HepG2 (cell line): ENCODE data around the gene FSCN2. TPM values are rescaled to one million over a fixed set of nuclear protein-coding genes. Genes with fewer than 3 reads are reported as not detected.
A peak's percentile ranks its signal among the peaks of the same experiment; 100 is the strongest.

Source experiments
- CENPT ChIP-seq: sonication (generic); formaldehyde crosslinking; IDR thresholded peaks from 2 replicates; pipeline ENCODE4 v1.8.0; 2022; ENCODE audit warnings: low read depth, mild to moderate bottlenecking, moderate library complexity, missing genetic modification reagents
- FOXJ3 ChIP-seq: sonication (generic); formaldehyde crosslinking; IDR thresholded peaks from 2 replicates; pipeline ENCODE4 v1.4.0; 2020; ENCODE audit warnings: missing genetic modification reagents, mild to moderate bottlenecking, borderline replicate concordance
- GTF2F1 ChIP-seq: fragments of 150-350 bp; IDR thresholded peaks from 2 replicates; pipeline ENCODE4 v1.6.1; 2014; ENCODE audit warnings: low read length
- HOXA3 ChIP-seq: sonication (generic); formaldehyde crosslinking; IDR thresholded peaks from 2 replicates; pipeline ENCODE4 v1.5.0; 2020; ENCODE audit warnings: missing genetic modification reagents
- NAIF1 ChIP-seq: sonication (generic); formaldehyde crosslinking; IDR thresholded peaks from 2 replicates; pipeline ENCODE4 v1.5.0; 2020; ENCODE audit warnings: mild to moderate bottlenecking, missing genetic modification reagents, borderline replicate concordance
- THAP11 ChIP-seq: IDR thresholded peaks from 2 replicates; pipeline ENCODE4 v1.6.1; 2016; ENCODE audit warnings: missing biosample characterization, missing genetic modification reagents
- YEATS2 ChIP-seq: sonication (generic); formaldehyde crosslinking; IDR thresholded peaks from 2 replicates; pipeline ENCODE4 v1.4.0; 2020; ENCODE audit warnings: missing genetic modification reagents, borderline replicate concordance
- ZNF24 ChIP-seq: fragments of 450-650 bp; IDR thresholded peaks from 2 replicates; pipeline ENCODE4 v1.6.1; 2017; ENCODE audit warnings: antibody characterized with exemption, mild to moderate bottlenecking
- ZNF558 ChIP-seq: sonication (generic); formaldehyde crosslinking; IDR thresholded peaks from 2 replicates; pipeline ENCODE4 v1.9.0; 2022; ENCODE audit warnings: mild to moderate bottlenecking, missing genetic modification reagents, borderline replicate concordance
- ZNF607 ChIP-seq: sonication (generic); formaldehyde crosslinking; IDR thresholded peaks from 2 replicates; pipeline ENCODE4 v1.5.1; 2020; ENCODE audit warnings: missing genetic modification reagents, mild to moderate bottlenecking, borderline replicate concordance
- ZNF670 ChIP-seq: sonication (generic); formaldehyde crosslinking; IDR thresholded peaks from 2 replicates; pipeline ENCODE4 v1.8.0; 2022; ENCODE audit warnings: mild to moderate bottlenecking, missing genetic modification reagents, borderline replicate concordance
- ZNF678 ChIP-seq: sonication (generic); formaldehyde crosslinking; IDR thresholded peaks from 2 replicates; pipeline ENCODE4 v1.4.0; 2020; ENCODE audit warnings: mild to moderate bottlenecking, missing genetic modification reagents
- ZSCAN29 ChIP-seq: sonication (generic); formaldehyde crosslinking; conservative IDR thresholded peaks from 2 replicates; pipeline ENCODE4 v1.4.0; 2020; ENCODE audit warnings: mild to moderate bottlenecking, missing genetic modification reagents
- polyA plus RNA-seq, 8 experiments: library from polyadenylated mRNA; depleted of rRNA in 3 of 8; stranded (reverse) in 7 of 8; unstranded in 1 of 8; fragments of >200 nt; fragmentation: Illumina TruSeq in 4 of 8; extraction: Trizol in 4 of 8; gene quantifications; 2 replicates each; pipeline versions ENCODE4 v1.2.1 to v1.2.3, GENCODE V29; 2011 to 2016; ENCODE audit warnings: low read depth in 4 of 8, missing spikeins in 1 of 8, mixed read lengths in 1 of 8; ENCODE audit not compliant: insufficient read depth in 1 of 8
- total RNA-seq, 5 experiments: library from RNA; depleted of rRNA; stranded (reverse); fragments of >200 nt; fragmentation: Illumina TruSeq; extraction: Trizol; gene quantifications; 2 replicates each; pipeline ENCODE4 v1.2.3, GENCODE V29; 2016; ENCODE audit warnings: low read depth in 1 of 5
- TF ChIP-seq, protein P1 (sequence below): sonication (generic); formaldehyde crosslinking; IDR thresholded peaks from 2 replicates; pipeline ENCODE4 v1.8.1; 2023; ENCODE audit warnings: mild to moderate bottlenecking, missing genetic modification reagents
- TF ChIP-seq, protein P2 (sequence below): sonication (generic); formaldehyde crosslinking; IDR thresholded peaks from 2 replicates; pipeline ENCODE4 v1.4.0; 2020; ENCODE audit warnings: mild to moderate bottlenecking, missing genetic modification reagents, borderline replicate concordance
- TF ChIP-seq, protein P3 (sequence below): IDR thresholded peaks from 2 replicates; pipeline ENCODE4 v1.6.1; 2016; ENCODE audit warnings: mild to moderate bottlenecking
- TF ChIP-seq, protein P4 (sequence below): conservative IDR thresholded peaks from 2 replicates; pipeline ENCODE4 v1.6.1; 2018; ENCODE audit warnings: missing genetic modification reagents
- TF ChIP-seq, protein P5 (sequence below): sonication (generic); formaldehyde crosslinking; IDR thresholded peaks from 2 replicates; pipeline ENCODE4 v1.8.0; 2022; ENCODE audit warnings: missing genetic modification reagents, mild to moderate bottlenecking, moderate library complexity, borderline replicate concordance
- TF ChIP-seq, protein P6 (sequence below): IDR thresholded peaks from 2 replicates; pipeline ENCODE4 v1.6.1; 2012; ENCODE audit warnings: low read length, improper control_type of control experiment

FSCN2 gene
- total and polyA plus RNA-seq, 2 of the 13 experiments (the other 11 are each of a cell fraction or from before 2014, with no cell fraction given) = 0.09 TPM; not detected in 1

DNA sequence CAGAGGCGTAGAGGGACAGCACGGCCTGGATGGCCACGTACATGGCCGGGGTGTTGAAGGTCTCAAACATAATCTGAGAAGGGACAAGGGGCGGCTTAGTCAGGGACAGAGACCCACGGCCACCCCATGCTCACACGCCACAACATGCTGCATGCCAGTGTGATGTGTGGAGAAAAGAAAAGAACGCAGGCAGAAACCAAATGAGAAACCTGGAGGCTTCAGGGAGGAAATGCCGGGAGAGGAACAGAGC lies 16.7 kb upstream of the FSCN2 start (continued):
- no peak for TF ChIP-seq ZNF558 (CRISPR knock-in tag)
- no peak for TF ChIP-seq ZNF24
- TF ChIP-seq, protein P1, sequence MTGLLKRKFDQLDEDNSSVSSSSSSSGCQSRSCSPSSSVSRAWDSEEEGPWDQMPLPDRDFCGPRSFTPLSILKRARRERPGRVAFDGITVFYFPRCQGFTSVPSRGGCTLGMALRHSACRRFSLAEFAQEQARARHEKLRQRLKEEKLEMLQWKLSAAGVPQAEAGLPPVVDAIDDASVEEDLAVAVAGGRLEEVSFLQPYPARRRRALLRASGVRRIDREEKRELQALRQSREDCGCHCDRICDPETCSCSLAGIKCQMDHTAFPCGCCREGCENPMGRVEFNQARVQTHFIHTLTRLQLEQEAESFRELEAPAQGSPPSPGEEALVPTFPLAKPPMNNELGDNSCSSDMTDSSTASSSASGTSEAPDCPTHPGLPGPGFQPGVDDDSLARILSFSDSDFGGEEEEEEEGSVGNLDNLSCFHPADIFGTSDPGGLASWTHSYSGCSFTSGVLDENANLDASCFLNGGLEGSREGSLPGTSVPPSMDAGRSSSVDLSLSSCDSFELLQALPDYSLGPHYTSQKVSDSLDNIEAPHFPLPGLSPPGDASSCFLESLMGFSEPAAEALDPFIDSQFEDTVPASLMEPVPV (CRISPR knock-in tag) = 0 out of 2 replicates have a peak, but pooled peaks have one; percentile 4
- TF ChIP-seq, protein P2, sequence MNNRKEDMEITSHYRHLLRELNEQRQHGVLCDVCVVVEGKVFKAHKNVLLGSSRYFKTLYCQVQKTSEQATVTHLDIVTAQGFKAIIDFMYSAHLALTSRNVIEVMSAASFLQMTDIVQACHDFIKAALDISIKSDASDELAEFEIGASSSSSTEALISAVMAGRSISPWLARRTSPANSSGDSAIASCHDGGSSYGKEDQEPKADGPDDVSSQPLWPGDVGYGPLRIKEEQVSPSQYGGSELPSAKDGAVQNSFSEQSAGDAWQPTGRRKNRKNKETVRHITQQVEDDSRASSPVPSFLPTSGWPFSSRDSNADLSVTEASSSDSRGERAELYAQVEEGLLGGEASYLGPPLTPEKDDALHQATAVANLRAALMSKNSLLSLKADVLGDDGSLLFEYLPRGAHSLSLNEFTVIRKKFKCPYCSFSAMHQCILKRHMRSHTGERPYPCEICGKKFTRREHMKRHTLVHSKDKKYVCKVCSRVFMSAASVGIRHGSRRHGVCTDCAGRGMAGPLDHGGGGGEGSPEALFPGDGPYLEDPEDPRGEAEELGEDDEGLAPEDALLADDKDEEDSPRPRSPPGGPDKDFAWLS (CRISPR knock-in tag) = no peak
- no peak for TF ChIP-seq ZNF607
- TF ChIP-seq, protein P3, sequence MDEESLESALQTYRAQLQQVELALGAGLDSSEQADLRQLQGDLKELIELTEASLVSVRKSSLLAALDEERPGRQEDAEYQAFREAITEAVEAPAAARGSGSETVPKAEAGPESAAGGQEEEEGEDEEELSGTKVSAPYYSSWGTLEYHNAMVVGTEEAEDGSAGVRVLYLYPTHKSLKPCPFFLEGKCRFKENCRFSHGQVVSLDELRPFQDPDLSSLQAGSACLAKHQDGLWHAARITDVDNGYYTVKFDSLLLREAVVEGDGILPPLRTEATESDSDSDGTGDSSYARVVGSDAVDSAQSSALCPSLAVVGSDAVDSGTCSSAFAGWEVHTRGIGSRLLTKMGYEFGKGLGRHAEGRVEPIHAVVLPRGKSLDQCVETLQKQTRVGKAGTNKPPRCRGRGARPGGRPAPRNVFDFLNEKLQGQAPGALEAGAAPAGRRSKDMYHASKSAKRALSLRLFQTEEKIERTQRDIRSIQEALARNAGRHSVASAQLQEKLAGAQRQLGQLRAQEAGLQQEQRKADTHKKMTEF (CRISPR knock-in tag) = no peak
- no peak; the same call in 1 of the 2 replicates for TF ChIP-seq CENPT
- TF ChIP-seq, protein P4, sequence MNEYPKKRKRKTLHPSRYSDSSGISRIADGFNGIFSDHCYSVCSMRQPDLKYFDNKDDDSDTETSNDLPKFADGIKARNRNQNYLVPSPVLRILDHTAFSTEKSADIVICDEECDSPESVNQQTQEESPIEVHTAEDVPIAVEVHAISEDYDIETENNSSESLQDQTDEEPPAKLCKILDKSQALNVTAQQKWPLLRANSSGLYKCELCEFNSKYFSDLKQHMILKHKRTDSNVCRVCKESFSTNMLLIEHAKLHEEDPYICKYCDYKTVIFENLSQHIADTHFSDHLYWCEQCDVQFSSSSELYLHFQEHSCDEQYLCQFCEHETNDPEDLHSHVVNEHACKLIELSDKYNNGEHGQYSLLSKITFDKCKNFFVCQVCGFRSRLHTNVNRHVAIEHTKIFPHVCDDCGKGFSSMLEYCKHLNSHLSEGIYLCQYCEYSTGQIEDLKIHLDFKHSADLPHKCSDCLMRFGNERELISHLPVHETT = no peak
- TF ChIP-seq FOXJ3 (CRISPR knock-in tag) = no peak
- TF ChIP-seq YEATS2 = no peak
- TF ChIP-seq, protein P5, sequence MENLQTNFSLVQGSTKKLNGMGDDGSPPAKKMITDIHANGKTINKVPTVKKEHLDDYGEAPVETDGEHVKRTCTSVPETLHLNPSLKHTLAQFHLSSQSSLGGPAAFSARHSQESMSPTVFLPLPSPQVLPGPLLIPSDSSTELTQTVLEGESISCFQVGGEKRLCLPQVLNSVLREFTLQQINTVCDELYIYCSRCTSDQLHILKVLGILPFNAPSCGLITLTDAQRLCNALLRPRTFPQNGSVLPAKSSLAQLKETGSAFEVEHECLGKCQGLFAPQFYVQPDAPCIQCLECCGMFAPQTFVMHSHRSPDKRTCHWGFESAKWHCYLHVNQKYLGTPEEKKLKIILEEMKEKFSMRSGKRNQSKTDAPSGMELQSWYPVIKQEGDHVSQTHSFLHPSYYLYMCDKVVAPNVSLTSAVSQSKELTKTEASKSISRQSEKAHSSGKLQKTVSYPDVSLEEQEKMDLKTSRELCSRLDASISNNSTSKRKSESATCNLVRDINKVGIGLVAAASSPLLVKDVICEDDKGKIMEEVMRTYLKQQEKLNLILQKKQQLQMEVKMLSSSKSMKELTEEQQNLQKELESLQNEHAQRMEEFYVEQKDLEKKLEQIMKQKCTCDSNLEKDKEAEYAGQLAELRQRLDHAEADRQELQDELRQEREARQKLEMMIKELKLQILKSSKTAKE (CRISPR knock-in tag) = no peak
- TF ChIP-seq GTF2F1 = no peak
- no peak for TF ChIP-seq ZNF670
- TF ChIP-seq NAIF1 (CRISPR knock-in tag) = no peak
- no peak for TF ChIP-seq THAP11 (CRISPR knock-in tag)
- TF ChIP-seq HOXA3 (CRISPR knock-in tag) = no peak
- no peak for TF ChIP-seq ZSCAN29 (CRISPR knock-in tag)
- 0 out of 2 replicates have a peak, but pooled peaks have one; percentile 63 for TF ChIP-seq ZNF678 (CRISPR knock-in tag)
- TF ChIP-seq, protein P6, sequence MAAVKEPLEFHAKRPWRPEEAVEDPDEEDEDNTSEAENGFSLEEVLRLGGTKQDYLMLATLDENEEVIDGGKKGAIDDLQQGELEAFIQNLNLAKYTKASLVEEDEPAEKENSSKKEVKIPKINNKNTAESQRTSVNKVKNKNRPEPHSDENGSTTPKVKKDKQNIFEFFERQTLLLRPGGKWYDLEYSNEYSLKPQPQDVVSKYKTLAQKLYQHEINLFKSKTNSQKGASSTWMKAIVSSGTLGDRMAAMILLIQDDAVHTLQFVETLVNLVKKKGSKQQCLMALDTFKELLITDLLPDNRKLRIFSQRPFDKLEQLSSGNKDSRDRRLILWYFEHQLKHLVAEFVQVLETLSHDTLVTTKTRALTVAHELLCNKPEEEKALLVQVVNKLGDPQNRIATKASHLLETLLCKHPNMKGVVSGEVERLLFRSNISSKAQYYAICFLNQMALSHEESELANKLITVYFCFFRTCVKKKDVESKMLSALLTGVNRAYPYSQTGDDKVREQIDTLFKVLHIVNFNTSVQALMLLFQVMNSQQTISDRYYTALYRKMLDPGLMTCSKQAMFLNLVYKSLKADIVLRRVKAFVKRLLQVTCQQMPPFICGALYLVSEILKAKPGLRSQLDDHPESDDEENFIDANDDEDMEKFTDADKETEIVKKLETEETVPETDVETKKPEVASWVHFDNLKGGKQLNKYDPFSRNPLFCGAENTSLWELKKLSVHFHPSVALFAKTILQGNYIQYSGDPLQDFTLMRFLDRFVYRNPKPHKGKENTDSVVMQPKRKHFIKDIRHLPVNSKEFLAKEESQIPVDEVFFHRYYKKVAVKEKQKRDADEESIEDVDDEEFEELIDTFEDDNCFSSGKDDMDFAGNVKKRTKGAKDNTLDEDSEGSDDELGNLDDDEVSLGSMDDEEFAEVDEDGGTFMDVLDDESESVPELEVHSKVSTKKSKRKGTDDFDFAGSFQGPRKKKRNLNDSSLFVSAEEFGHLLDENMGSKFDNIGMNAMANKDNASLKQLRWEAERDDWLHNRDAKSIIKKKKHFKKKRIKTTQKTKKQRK = no peak
